Stimulated activated CD8-positive, alpha-beta memory T cell treated with anti-CD3 and anti-CD28 coated beads, Interleukin-7, amount 100 ng/mL, for 4 hours (primary cell): Measurements from ENCODE around the gene KAT14.
"Not testable (repeated sequence)": the region's sequence is repeated elsewhere in the genome, so short reads cannot be mapped to it uniquely, and the experiment has no call there.

ENCODE experiments used
- DNase-seq, 2 donors: peaks; one replicate each; pipeline ENCODE4 v3.0.0-alpha.2; 2020; ENCODE audit warnings: low read depth in 2 of 2

KAT14 gene

DNA sequence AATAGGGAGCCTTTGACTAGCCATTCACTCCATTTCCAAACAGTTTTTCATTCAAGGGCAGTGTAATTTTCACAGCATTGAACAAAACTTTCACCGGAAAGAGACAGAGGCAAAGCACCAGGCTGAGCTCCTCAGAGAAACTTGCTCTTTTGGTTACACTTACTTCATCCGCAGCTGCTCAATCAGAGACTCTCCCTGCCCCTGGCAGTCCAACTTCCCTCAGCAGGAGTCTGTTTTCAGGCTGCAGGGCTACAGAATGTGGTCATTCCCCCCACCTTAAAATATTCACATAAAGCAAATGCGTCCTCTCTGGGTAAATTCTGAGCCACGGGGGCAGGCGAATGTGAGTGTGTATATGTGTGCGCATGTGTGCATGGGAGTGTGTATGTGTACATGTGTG, 80.6 kb downstream of the KAT14 start:
- no peak for DNase-seq

DNA sequence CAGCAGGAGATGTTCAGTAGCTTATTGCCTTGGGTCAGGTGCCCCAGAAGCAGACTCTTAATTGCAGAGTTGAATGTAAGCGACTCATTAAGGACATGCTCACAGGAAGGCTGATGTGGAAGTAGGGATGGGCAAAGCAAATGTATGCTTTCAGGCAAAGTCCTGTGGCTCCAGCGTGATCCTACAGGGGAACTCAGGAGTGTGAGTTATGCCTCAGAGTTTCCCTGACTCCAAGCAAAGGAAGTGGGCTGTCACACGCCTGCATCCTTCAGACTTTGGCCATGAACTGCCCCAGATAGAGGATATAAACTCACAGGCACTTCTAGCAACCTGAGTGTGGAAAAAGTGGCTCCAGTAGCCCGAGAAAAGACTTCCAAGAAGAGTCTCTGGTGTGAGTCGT, 85.7 kb downstream of the KAT14 start:
- DNase-seq = no peak

DNA sequence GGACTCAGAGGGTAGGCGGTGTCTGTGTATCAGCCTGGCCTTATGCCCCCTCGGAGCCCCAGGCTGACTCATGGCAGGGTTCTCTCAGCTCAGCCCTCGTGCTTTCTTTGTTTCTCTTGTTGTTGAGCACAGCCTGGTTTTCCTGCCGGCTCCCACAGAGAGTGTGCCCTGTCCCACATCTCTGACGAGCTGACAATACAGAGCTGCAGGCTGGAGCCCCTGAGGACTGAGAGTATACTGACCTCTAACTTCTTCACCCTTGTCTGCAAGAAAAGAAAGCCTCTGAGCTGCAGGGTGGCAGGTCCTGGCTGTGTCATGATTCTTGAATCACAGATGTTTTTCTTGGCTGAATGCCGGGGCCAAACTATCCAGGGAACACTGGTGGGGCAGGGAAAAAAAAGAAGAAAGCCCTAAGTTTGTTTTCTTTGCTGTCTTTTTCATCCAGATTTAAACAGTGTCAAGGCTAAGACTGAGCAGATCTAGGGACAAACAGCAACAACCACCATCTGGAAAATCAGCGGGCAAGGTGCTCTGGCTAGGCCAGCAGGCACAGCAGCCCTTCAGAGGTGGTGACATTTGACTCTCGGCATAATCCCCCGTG, 87.4 kb downstream of the KAT14 start:
- no peak for DNase-seq

DNA sequence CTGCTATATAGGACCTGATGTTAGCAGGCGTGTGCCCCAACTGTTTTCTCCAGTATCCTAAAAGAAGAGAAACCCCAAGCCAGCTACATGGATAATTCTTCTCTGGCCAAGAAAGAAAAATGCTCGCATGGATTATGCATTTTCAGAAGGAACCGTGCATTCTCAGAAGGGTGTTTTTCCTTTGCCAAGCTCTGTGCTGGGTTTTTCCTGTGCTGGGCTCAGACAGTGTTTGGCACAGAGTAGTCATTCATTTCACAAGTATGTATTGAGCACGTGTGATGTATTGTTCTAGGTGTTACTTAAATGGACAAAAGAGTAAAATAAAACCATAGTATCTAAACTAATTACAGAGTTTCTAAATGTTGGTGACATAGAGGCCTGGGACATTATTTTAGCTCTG, 88.0 kb downstream of the KAT14 start:
- no peak for DNase-seq

DNA sequence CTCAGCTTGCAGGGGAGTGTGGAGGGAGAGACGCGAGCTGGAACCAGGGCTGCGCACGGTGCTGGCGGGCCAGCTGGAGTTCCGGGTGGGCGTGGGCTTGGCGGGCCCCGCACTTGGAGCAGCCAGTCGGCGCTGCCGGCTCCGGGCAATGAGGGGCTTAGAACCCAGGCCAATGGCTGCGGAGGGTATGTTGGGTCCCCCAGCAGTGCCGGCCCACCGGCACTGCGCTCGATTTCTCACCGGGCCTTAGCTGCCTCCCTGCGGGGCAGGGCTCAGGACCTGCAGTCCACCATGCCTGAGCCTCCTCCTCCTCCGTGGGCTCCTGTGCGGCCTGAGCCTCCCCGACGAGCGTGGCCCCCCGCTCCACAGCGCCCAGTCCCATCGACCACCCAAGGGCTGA, 89.1 kb downstream of the KAT14 start:
- not testable (repeated sequence) for DNase-seq

DNA sequence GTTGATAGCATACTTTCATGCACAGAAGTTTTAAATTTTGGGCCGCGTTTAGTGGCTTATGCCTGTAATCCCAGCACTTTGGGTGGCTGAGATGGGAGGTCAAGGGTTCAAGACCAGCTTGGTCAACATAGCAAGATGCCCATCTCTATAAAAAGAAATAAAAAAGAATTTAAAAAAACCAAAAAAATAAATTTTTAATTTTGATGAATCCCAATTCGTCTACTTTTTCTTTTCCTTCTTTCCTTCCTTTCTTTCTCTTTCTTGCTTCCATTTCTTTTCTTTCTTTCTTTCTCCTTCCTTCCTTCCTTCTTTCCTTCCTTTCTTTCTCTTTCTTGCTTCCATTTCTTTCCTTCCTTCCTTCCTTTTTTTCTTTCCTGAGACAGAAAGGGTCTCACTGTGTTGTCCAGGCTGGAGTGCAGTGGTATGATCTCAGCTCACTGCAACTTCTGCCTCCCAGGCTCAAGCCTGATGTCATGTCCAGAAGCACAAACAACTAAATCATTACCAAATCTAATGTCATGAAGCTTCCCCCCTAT, 95.8 kb downstream of the KAT14 start:
- no peak for DNase-seq
